Measurements from ENCODE around the gene TARBP1. TPM values are rescaled to one million over a fixed set of nuclear protein-coding genes. Genes with fewer than 3 reads are reported as not detected.

Gene TARBP1
- total RNA-seq, 1 donor from 2014 or later, result 40.4 TPM

DNA sequence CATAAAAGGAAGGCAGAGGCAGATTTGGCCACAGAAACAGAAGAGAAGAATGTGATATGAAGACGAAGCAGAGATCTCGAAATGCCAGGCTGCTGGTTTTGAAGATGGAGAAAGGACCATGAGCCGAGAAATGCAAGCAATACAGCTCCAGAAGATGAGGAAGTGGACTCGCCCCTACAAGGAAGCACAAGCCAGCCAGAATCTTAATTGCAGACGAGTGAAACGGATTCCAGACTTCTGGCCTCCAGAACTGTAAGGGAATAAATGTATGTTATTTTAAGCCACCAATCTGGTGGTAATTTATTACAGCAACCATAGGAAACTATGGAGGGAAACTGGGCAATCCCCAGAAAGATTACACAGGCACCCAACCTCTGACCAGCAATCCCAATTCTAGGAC is 24.1 kb downstream of the TARBP1 start:
- no peak for DNase-seq (ENCODE audit: extremely low read depth, low read depth, low spot score)

DNA sequence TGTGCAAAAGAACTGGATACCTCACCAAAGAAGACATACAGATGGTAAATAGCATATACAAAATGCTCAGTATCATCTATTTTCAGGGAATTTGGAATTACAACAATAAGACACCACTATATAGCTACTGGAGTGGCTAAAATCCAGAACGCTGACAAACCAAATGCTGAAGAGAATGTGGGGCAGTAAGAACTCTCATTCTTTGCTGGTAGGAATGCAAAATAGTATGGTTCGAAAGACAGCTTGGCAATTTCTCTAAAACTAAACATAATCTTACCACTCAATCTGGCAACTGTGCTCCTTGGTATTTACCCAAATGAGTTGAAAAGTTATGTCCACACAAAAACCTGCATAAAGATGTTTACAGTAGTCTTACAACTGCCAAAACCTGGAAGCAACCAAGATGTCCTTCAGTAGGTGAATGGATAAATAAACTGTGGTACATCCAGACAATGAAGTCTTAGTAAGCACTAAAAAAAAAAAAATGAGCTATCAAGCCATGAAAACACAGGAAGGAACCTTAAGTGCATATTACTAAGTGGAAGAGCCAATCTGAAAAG is 26.5 kb downstream of the TARBP1 start:
- DNase-seq (ENCODE audit: extremely low read depth, low read depth, low spot score), result no peak

DNA sequence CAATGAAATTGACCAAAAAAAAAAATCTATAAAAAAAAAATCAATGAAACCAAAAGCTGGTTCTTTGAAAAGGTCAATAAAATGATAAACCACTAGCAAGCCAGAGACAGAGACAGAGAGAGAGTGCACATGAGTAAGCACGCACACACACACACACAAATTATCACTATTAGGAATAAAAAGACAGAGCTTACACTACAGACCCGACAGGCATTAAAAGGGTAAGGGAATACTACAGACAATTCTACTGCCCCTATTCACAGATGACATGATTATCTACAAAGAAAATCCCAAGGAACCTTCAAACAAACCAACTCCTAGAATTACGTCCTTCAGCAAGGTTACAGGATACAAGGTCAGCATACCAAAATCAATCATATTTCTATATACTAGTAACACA is 38.6 kb downstream of the TARBP1 start:
- DNase-seq (ENCODE audit: extremely low read depth, low read depth, low spot score), result no peak

DNA sequence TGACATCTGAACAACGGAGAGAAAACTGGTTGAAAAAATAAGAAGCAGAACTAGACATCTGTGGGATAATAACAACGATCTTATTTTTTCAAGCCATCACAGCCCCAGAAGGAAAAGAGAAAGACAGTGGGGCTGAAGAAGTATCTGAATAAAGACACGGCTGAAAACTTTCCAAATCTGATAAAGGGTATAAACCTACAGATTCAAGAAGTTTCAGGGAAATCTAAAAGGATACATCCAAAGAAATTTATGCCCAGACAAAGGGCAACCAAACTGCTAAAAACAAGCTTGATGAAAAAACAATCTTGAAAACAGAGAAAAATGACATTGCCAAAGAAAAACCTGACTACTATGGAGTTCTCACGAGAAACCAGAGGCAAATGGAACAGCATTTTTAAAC is 40.4 kb downstream of the TARBP1 start:
- no peak for DNase-seq (ENCODE audit: extremely low read depth, low read depth, low spot score)

DNA sequence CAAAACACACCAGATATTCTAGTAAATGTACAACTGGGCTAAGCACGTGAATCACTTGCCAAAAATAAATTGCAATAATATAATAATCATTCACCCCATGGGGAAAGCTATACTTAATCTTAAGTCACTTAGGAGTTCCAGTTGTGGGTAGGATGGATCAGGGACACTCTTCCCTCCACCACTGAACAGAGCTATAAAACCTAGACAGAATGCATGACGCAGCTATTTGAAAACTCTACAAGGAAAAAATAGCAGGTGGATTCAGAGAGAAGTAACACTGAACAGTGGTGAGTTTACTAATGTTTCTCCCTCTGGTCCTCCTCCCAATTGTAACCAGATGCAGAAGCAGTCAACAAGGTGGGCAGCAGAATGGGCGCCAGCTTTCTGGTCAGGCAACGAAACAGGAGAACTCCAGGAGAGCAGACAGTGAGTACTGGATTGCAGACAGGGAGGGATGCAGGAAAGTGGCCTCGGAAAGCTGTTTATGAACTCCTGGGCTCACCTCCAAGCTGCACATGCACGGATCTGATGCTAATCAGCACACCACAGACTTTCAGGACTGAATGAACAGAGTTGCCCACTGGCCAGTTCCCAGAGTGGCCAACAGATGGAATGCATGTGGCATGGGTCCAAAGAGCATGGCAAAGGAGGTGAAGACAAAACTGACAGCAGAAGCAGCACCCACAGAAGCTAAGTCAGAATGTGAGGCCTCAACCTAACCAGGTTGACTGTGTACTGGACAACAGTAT is 41.4 kb downstream of the TARBP1 start:
- no peak for DNase-seq (ENCODE audit: extremely low read depth, low read depth, low spot score)

DNA sequence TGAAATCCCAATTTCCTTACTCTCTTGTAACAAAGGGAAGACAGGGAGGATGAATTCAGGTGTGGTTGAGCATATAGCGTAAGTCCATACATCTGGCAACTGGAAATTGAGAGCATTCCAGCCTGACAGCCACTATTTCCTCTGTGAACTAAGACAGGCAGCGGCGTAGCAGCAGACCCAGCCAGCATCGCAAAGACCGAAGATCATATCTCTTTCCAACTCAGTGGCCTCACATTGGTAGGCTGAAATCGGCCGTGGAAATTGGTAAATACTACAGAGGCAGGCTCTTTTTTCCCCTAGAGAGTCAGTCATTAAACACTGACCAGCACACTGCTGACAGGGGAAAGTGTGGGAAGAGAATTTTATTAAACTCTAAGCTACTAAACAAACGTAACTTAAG is 43.4 kb downstream of the TARBP1 start:
- DNase-seq (ENCODE audit: extremely low read depth, low read depth, low spot score), result no peak

DNA sequence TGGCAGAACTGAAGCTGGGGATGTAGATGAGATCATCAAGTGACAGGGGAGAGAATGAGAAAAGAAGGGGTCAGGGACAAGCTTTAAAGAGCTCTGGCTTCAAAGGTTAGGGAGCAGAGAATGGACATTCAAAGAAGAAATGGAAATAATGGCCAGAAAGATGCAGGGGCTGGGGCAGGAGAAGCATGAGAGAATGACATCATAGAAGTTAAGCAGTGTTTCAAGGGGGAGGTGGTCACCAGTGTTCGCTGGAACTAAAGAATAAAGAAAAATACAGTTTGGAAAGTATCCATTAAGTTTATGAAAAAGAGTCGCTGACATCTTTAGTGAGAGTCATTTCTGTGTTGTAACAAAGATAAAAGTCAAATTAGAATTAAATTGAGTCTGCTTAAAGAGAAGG is 44.3 kb downstream of the TARBP1 start:
- no peak for DNase-seq (ENCODE audit: extremely low read depth, low read depth, low spot score)

DNA sequence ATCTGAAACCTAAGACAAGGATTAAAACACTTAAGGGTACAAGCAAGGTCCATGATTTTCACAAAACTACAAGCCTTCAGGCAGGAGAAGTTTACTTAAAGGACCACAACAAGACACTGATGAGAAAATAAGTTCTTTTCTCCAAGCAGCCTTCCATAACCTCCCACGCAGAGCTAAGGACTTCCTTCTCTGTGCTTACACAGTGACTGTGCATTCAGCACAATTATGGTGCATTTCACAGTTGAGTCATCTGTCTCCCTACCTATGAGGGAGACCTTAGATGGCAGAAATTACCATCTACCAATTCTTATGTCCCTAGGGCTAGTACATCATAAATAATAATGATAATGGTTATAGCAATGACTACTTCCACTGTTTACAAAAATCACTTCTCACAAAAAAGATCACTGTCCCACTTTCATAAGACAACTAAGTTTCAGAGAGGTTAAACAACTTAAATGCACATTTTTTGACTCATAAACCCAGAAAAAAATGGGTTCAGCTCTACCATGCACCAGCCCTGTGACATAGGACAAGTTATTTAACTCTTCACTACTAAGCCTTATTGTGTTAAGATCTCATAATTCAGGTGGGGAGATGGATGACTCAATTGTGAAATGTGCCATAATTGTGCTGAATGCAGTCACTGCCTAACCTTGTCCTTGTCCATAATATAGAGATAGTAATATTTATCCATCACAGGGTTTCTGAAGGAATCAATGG is 45.3 kb downstream of the TARBP1 start:
- no peak for DNase-seq (ENCODE audit: extremely low read depth, low read depth, low spot score)

DNA sequence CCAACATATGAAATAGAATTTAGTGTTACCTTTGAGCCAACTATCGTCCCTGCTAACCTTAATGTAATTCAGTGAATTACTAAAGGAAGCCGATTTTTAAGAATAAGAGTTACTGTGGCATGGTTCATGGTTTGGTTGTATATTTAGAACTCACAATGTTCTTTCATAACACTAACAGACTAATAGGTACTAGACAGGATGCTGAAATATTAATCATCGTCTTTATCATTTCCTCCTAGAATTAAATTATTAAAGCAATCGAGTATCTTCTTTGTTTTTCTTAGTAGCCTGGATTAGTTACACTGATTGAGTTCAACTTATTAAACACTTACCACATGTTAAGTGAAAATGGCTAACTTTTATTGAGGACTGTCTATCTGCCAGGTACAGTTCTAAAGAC is 47.7 kb downstream of the TARBP1 start:
- no peak for DNase-seq (ENCODE audit: extremely low read depth, low read depth, low spot score)

DNA sequence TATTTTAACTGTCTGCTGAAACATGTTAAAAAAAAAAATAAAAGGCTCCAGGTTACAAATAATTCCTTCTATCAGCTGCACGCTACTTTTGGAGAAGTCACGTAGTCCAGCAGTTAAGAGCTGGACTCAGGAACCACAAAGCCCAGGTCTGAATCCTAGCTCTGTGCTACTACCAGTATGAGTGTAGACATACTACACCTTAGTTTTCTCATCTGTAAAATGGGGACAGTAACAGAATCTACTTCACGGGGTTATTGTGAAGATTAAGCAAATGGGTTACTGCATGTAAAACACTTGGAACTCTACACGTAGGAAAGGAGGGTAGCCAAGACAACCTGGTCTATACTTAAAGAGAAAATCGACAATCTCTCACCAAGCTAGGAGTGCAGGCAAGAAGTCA is 48.3 kb downstream of the TARBP1 start:
- no peak for DNase-seq (ENCODE audit: extremely low read depth, low read depth, low spot score)

DNA sequence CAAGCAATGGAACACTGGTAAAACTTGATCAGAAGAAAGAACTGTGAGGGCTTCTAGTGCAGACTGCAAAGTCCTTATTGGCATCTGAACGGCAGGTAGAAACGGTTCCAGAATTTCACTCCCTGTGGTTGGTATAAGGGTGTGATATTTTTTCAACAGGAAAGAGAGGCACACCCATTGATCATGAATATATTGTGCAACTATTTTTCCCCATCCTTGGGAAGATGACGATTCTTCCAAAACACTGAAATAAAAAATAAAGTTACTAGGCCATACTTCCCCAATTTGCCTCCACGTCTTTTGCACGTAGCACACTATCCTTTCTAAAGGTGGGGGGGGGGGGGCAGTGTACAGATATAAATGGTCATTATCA is 49.6 kb downstream of the TARBP1 start:
- DNase-seq (ENCODE audit: extremely low read depth, low read depth, low spot score), result no peak

DNA sequence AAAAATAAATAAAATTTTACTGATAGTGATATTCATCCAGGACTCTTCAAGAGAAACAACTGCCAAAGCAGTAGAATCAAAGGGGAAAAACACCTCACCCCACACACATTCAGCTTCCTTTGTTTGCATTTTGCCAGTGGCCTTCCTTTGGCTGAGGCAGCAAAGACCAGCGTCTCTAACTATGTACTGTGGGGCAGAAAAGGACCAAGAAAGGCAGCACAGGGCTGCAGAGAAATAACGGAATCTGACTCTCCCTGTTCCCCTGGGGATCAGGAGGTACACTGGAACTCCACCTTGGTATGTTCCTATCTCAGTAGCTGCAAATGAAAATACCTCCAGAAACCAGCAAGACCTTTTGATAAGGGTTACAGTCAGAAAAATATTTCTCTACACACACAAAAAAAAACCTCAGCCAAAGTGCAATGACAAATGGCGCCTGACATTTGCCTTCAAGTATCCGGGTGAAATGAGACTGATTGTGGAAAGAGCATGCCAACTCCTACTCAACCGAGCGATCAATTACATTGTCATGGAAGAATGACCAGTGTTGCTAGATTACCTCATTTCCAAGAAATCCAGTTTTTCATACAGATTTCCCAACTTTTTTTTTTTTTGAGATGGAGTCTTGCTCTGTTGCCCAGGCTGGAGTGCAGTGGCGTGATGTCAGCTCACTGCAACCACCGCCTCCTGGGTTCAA is 50.9 kb downstream of the TARBP1 start:
- DNase-seq (ENCODE audit: extremely low read depth, low read depth, low spot score), result no peak

DNA sequence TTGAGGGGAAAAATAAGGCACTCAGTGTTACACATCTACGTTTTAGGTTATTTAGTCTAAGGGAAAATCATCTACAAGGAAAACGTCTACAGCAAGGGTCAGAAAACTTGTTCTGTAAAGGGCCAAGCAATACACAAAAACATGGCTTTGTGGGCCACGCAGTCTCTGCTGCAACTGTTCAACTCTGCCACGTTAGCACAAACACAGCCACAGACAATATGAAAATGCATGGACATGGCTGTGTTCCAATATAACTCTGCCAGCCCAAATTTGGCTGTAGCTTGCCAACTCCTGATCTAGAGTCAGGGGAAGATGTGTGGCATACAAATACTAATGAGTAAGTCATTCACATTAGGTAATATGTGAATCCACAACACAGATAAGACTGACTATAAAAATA is 65.0 kb downstream of the TARBP1 start:
- no peak for DNase-seq (ENCODE audit: extremely low read depth, low read depth, low spot score)

DNA sequence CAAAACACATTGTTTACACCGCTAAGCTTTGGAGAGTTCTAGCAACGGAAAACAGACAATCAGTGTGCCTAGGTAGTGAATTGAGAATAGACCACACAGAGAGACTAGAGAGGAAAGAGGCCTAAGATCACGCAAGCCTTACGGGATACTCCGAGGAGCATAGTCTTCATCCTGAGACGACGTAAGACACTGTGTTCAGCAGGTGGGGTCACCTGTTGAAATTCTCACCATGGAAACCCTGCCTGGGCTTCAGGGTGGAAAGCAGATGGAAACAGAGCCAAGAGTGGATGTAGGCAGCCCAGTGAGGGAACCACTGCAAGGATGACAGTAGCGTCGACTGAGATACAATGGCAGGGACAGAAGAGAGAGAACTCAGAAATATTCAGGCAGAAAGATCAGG is 65.5 kb downstream of the TARBP1 start:
- DNase-seq (ENCODE audit: extremely low read depth, low read depth, low spot score), result no peak

DNA sequence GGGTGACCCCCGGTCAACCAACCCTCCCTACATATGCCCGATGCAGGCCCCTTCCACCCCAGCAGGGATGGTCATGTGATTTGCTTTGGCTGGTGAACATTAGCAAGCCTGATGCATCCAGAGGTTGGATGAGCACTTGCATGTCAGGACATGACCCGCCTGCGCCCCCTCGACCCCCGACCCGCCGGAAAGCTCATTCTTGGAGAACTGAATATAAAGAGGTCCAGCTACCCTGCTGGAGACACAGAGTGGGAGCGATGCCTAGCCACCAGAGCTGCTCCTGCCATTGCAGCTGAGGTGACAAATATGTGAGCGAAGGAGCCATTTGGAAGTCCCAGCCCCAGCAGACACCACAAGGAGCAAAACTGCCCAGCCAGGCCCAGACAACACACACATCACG is 66.1 kb downstream of the TARBP1 start:
- no peak for DNase-seq (ENCODE audit: extremely low read depth, low read depth, low spot score)

DNA sequence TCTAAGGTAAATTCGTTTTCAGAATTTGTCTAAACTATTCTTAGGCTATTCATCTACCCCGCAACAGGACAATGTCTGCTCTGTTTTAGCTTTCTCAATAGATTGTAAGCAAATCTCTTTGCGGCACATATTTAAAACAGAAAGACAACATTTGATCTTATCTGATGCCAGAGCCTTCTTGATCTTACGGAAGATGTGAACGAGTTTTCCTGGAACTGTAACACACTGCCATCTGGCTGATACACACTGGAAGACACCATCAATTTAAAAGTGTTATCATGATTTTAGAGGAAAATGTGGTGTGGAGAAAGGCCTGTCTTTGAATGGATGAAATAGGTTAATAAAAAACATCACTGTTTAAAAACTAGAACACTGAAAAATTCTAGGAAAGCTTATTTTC is 69.7 kb downstream of the TARBP1 start:
- no peak for DNase-seq (ENCODE audit: extremely low read depth, low read depth, low spot score)

DNA sequence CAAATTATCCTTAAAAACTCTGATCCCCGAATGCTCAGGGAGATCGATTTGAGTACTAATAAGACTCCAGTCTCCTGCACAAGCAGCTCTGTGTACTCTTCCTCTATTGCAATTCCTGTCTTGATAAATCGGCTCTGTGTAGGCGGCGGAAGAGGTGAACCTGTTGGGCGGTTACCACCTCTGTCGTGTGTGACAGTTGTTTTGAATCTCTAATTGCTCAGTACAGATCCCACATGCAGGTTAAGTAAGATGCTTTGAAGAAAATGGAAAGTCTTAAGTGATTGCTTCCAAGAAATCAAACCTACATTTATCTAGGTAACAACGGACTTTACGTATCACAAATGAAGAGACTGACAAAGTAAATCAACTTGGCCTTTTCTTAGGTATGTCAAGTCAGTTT is 70.2 kb downstream of the TARBP1 start:
- DNase-seq (ENCODE audit: extremely low read depth, low read depth, low spot score), result no peak

DNA sequence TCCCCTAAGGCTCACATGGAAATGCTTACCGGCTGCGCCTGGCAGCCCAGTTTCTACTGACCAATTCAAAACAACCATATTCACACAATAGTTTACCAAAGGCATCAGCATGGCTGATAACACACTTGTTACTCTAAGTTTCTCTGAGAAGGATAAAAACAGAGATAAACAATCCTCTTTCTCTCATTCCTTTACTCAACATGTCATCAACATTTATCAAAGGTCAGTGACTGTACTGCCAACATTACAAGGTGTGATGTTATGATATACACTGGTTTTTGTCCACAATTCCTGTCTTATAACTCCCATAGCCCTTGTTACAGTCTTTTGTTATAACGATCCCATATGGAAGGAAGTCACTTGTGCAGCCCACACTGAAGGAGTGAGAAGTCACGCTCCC is 72.1 kb downstream of the TARBP1 start:
- DNase-seq (ENCODE audit: extremely low read depth, low read depth, low spot score), result no peak

DNA sequence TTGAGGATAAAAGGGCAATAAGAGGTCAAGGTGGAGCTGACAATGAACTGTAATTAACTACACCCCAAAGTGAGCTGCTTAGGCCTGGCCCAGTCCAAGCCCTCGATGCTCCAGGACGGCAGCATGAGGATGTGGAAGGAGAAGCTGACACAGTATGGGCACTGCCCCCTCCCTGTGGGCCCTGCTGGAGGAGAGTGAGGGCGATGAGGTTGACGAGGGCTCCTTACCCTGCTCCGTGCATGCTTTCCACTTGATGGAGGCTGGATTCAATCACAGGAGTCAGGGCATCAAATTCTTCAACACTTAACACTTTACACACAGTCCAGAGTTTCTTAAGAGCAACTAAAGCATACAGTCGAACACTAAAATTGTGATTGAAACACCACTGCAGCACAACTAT is 73.3 kb downstream of the TARBP1 start:
- DNase-seq (ENCODE audit: extremely low read depth, low read depth, low spot score), result no peak

DNA sequence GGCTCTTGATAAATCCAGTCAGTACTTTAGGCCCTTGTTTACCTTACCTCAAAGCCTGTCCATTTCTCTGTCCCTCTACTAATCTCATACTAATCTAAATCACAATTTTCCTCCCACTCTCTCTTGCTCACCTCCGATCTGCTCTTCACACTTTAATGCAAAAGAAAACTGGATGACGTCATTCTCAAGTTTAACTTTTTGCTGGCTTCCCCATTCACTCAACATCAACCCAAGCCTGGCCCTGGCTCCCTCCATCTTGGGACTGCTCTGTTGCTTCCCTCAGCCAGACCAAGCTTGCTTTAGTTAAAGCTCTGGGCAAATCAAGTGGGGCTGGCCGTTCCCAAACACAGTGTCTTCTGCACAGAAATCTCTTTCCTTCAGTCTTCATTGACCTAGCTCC is 76.0 kb downstream of the TARBP1 start:
- DNase-seq (ENCODE audit: extremely low read depth, low read depth, low spot score), result no peak

DNA sequence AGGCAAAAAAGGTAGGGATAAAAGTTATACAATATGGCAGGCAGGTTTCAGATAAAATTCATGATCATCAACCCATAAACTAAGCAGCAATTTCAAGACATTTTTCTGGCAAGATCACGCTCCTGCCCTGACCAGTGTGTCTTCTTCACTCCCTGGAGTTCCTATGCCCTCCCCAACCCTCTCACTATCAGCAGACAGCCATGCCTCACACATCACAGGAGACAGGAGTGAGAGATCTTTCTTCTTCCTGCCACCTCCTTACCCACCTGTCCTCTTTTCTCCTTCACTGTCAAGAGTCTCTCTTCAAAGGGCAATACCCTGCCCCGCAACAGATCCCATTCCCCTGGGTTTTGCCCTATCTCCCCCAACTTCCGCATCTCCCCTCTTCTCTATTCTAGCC is 77.3 kb downstream of the TARBP1 start:
- no peak for DNase-seq (ENCODE audit: extremely low read depth, low read depth, low spot score)

DNA sequence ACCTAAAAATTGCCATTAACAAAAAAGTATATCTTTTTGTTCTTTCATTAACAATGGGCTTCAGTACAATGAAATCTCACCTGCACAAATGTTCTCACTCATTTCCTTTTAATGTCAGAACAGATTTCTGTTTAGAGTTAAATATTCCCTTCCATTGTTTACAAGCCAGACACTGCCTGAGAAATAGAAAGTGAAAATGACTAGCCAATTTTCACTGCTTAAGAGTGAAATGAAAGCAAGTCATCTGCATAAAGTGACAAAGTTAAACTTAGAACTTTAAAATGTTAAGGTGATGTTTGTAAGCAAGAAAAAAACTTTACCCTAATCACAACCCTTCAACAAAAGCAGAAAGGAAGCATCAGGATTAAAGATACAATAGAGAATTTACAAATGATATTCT is 78.2 kb downstream of the TARBP1 start:
- peak; percentile 10 for DNase-seq (ENCODE audit: extremely low read depth, low read depth, low spot score)

Measured in glomerular endothelial cell (primary cell).